Activated naive CD4-positive, alpha-beta T cell treated with anti-CD3 and anti-CD28 coated beads, Interleukin-2, amount 50 U/mL, for 16 hours (primary cell): ENCODE data around the gene SOX10.

Source experiments
- DNase-seq: peaks from one replicate; pipeline ENCODE4 v3.0.0-alpha.2; 2020

SOX10 gene

DNA sequence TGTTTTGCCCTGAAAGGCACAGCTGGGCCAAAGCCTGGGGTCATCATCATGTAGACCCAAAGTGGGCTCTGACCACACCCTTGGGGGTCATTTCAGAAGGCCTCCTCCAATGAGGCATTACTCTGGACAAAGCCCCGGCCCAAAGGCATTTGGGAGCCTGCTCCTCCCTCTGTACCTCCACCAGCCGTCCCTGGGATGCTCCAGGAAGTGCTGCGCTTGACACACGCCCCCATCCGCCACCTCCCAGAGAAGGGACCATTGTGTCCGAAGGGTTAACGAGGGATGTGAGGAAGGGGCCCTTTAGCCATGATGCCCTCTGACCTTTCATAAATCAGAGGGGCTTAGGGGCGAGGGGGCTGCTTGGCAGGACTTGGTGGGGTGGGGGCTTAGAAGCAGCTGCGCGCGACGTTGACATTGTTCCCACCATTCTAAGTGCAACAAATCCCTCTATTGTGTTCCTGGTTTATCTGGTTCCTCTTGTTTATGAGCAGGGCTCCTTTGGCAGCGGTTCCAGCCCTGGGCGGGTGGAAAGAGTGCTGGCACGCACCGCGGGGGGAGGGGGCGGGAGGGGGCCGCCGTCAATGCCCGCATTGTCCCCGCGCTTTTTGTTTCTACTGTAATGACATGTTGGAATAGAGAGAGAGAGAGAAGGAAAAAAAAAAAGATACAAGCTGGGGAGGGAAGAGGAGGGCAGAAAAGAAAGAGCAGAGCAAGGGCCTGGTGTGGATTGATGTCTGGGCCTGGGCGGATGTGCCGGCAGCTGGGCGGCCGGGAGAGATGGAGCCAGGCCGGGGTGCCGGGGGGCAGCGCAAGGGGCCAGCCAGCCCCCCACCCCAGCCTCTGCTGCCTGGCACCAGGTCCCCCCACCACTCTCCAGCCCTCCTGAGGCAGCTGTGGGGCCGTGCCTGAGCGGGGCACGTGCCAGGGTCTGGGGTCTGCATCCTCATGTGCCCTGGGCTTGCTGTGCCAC lies 32.1 kb upstream of the SOX10 start:
- DNase-seq = no peak

DNA sequence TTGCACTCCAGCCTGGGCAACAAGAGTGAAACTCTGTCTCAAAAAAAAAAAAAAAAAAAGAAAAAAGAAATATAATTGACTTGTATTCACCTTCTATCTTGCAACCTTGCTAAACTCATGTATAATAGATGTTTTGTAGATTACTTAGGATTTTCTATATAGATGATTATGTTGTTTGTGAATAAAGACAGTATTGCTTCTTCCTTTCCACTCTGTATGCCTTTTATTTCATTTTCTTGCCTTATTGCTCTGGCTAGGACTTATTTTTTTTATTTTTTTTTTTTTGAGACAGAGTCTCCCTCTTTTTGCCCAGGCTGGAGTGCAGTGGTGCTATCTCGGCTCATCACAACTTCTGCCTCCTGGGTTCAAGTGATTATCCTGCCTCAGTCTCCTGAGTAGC lies 29.7 kb upstream of the SOX10 start:
- no peak for DNase-seq

DNA sequence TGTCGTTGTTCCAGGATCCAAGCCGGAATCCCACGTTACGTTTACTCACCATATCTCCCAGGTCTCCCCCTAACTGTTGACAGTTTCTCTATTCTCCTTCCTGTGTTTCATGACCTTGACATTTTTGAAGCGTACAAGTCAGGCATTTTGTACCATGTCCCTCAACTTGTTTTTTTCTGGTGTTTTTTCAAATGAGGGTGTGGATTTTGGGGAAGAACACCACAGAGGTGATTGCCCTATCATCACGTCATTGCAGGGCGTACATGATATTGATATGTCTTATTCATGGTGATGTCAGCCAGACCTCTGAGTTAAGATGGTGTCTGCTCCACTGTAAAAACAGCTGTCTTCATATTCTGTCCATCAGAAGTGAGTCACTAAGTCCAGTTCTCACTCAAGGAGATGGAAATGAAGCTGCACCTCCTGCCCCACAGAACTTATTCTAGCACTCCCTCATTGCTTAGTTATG lies 28.3 kb upstream of the SOX10 start:
- no peak for DNase-seq

DNA sequence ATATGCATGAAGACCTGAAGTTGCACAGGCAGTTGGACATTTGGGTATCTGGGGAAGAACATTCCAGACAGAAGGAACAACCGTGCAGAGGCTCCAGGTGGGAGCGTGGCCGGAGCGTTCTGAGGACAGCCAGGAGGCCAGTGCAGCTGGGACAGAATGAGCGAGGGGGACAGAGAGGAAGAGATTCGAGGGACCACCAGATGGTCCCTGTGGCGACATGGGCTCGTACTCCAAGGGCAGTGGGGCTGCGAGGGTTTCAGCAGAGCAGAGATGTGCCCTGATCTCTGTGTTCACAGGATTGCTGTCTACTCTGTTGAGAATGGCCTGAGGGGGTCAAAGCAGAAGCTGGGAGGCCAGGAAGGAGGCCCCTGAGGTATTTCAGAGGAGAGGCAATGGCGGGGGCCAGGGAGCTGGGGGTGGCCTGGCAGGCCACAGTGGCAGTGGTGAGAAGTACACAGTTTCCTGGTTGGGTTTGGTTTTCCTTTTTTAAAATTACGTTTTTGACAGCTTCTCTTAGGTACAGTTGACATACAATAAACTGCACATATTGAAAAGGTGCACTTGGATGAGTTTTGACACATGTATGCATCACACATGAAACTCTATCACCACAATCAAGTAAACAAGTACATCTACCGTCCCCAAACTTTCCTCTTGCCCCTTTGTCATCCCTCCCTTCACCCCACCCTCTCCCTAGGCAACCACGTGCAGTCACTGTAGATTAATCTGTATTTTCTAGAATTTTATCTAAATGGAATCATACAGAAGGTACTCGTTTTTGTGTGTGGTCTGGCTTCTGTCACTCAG lies 24.8 kb upstream of the SOX10 start:
- no peak for DNase-seq

DNA sequence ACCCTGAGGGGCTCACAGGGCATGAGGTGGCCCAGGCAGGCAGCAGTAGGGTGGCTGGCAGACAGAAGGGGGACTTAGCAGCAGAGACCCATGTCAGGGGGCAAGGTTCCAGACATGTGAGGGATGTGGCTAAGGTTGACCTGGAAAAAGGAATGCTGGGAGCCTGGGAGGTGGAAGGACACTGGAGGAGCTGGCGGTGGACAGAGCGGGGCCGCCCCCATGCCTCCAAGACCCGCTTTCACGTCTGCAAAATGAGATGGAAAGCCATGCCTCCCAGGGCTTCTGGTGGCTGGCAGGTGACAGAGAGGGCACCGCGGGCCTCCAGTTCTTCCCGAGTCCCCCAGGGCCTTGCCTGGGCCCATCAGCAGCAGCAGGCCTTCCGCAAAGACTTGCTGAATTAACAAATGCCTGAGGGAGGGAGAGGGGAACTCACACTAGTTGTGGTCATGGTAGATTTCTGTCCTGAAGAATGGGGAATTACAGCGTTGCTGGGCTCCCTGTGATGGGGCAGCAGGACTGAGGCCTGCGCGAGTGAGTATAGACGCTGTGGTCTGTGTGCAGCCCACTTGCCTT lies 23.1 kb upstream of the SOX10 start:
- no peak for DNase-seq

DNA sequence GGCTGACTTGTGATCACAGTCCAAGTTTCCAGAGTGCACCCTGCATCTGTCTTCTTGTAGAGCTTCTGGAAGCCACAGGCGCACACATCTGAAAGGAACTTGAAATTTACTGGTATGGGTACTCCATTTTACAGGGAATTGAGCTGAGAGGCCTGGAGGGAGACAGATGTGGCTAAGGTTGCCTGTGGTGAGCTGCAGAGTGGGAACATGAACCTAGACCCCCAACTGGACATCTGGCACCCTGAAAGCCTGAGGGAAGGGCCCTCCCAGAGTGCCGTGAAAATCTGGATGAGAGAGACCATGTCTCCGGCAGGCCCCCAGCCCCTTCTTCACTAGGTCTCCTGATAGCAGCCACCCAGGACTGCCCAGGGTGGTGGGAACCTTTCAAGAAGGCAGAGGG lies 22.6 kb upstream of the SOX10 start:
- no peak for DNase-seq

DNA sequence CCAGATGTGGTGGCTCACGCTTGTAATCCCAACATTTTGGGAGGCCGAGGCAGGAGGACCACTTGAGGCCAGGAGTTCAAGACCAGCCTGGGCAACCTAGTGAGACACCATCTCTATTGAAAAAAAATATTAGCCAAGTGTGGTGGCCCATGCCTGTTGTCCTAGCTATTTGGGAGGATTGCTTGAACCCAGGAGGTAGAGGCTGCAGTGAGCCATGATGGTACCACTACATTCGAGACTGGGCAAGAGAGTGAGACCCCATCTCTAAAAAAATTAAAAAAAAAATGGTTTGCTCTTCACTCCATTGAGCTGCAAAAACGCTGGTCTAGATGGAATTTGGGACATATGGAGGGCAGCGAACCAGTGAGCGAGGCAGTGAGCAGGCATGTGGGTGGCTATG lies 21.6 kb upstream of the SOX10 start:
- DNase-seq = no peak

DNA sequence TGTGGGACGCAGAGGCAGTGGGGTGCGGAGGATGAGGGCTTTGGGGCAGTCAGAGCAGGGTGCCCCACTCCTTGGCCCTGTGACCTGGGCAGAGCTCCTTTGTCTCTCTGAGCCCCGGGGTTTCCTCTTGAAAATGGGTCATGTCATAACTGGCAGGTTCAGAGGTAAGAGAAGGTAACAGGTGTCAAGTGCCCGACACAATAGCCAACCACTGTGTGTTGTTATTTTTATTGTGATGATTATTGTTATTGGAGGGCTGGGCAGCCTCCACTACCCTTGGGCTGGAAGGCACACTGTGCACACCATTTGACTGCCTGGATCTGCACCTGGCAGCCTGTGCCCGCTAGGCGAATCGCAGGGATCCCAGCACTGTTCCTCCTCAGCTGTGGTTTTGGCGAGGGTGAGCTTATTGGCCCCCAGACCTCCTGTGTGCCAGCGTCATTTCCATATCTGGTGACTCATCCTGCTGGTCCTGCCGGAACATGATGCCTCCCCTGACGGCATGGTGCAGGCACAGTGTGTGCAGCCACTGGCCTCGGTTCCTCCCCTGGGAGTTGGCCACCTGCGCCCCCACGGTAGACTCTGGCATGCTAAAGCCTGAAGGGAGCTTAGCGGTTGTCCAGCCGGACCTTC lies 15.4 kb upstream of the SOX10 start:
- DNase-seq = no peak

DNA sequence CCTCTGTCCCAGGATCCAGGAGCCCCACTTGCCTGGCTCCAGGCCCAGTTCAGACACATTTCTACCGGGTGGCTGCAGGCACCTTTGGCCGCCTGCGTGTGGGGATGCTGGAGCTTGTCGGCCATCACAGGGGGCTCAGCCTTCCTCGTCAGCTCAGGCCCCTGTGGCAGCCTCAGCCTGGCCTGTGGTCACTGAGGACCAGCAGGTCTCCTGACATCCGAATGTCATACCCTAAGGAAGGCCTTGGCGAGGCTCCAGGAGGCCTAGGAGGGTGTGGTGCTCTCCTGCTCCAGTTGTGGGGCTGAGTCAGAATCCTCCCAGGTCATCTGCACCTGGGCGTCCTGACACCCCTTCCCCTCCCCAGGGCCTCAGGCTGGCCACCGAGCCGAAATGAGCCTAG lies 14.9 kb upstream of the SOX10 start:
- no peak for DNase-seq

DNA sequence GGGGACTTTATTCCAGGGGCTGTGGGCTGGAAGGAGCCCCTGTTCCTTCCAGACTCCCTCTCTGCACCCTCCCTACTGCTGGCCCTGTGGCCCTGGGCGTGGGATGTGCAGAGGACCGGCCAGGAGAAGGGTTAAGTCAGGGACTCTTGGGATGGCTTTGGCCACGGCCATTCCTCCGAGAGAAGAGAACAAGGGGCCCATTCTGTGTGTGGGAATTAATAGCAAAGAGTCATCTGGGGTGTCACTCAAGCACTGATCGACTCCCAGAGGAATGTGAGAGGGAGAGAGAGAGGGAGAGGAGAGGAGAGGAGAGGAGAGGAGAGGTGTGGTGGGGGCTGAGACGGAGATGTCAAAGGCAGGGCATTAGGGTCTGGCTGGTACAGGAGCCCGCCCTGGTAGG lies 14.2 kb upstream of the SOX10 start:
- no peak for DNase-seq

DNA sequence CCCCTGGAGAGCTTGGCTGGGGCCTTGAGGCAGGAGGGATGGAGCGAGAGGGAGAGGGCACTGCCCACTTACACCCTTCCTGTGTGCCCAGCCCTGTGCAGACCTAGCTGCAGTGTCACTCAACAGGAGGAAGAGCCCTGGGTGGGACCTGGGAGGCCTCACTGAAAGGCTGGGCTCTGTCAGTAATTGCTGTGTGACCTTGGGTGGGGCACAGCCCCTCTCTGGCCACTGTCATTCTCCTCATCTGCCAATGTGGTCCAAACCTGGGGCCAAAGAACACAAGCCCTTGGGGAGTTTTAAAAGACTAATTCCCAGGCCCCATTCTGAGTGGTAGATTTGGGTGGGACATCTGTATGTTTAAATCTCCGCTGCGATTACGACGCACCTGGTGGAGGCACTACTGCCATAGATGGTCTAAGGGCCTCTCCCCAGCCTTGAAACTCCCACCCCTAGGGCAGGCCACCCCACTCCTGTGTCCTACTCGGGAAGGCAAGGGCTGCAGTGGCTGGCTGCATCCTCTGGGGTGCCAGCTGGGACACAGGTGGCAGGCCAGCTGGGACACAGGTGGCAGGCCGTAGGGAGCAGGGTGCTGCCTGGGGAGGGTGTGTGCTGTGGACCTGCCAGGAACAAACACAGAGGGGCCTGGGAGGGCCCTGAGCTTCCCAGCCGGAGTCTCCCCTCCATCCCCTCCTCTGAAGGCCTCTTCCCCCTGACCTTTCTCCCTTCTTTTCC lies 12.3 kb upstream of the SOX10 start:
- no peak for DNase-seq

DNA sequence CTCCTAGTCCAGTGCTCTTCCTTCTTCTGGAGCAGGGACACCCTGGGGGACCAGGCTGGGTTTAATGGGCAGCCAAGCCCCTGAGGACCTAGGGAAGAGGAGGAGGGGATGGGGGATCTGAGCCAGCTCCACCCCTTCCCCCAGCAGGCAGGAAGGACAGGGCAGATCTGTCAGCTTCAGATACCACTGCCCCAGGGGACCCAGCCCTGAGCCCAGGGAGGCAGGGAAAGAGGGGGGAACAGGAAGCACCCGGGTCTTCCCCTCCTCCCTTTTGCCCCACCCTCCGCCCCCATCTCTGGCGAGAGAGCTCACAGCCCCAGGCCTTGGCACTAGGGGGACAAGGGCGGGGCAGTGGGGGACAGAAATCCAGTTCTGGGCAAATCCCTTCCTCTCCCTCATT lies 11.7 kb upstream of the SOX10 start:
- DNase-seq = no peak

DNA sequence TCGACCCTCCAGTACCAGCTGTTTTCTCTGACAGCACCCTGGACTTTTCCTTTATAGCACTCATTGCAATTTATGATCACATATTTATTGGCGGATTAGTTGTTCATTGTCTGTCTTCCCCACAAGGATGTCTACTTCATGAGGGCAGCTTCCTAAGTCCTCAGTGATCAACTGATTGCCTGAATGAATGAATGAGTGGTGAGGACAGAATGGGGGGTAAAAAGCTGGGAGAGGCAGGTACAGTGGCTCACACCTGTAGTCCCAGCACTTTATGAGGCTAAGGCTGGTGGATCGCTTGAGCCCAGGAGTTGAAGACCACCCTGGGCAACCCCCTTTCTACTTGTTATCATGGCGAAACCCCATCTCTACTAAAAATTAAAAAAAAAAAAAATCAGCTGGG lies 11.1 kb upstream of the SOX10 start:
- no peak for DNase-seq

DNA sequence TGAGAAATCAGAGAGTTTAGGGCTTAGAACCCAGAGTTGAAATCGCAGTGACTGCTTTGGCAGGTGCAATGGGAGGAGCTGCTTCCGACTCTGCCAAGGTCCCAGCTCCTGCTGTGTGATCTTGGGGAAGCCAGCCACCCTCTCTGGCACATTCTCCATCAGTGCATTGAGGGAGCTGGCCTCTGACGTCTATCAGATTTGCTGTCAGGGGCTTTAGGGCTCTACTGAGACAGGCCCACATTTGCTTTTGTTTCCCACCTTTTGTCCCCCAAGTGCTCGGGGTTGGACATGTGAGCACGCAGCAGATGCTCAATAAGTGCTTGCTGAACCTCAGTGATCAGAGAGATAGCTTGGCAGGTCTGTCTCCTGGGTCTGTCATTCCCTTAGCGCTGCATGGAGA lies 10.6 kb upstream of the SOX10 start:
- no peak for DNase-seq

DNA sequence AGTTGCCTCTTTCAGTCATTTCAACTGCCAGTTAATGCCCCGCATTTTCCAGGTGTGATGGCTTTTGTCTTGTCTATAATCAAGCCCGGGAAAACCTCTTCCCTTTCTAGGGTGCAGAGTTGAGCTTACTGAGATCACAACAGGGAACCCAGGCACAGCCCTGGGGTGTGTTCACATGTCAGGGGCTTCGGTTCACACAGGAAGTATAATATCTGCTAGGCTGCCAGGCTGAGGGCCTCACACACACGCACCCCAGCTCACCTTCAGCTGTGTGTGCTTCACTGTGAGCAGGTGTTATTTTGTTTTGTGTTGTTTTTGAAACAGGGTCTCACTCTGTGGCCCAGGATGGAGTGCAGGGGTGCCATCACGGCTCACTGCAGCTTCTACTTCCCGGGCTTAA lies 9.7 kb upstream of the SOX10 start:
- no peak for DNase-seq

DNA sequence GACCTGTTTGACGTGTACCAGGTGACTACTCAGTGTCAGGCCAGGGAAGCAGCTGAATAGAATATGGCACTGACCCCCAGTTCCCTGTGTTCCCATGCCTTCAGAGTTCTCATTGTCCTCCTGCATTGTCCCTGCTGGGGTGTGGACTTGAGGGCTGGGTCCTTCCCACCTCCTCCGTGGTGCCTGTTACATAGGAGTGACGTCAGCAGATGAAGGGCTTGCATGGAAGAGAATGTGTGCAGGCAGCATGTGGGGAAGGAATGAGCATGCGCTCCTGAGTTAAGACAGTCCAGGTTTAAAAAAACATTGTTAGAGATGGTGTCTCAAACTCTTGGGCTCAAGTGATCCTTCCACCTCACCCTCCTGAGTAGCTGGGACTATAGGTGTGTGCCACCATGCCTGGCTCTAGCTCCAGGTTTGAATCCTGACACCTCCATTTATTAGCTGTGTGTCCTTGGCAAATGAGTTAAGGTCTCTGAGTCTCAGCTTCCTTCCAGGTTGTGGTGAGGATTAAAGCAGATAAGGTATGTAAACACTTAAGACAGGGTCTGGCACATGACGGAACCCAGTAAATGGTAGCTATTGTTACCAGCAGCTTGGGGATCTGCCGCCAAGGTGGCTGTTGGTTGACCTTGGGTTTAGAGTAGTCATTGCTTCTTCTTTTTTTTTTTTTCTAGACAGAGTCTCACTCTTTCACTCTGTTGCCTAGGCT lies 7.5 kb upstream of the SOX10 start:
- no peak for DNase-seq

DNA sequence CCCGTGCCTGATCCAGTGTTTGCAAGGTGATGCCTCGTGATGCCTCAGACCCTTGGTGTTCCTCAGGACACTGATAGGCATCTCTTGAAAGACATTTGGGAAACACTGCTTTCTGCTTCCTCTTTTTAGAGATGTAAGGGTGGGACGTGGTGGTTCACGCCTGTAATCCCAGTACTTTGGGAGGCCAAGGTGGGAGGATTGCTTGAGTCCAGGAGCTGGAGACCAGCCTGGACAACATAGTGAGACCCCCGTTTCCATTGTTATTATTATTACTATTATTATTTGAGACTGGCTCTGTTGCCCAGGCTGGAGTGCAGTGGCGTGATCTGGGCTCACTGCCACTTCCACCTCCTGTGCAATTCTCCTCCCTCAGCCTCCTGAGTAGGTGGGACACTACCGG lies 6.5 kb upstream of the SOX10 start:
- DNase-seq = no peak

DNA sequence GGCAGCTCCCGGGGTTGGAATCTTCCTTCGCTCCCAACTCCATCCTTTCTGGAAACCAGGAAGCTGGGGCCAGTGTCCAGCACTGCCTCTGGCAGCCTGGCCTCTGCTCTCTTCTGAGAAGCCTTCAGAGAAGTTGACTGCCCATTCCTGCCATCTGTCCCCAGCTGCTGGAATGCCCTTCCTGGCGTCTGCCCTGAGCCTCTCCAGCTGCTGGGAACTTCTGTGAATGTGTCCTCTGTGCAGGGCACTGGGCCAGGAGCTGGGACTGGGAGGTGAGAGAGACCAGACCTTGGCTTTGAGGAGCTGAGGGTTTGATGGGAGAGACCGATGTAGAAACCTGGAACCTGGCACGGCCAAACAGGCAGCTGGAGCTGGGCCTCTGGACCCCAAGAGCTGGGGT lies 5.9 kb upstream of the SOX10 start:
- no peak for DNase-seq

DNA sequence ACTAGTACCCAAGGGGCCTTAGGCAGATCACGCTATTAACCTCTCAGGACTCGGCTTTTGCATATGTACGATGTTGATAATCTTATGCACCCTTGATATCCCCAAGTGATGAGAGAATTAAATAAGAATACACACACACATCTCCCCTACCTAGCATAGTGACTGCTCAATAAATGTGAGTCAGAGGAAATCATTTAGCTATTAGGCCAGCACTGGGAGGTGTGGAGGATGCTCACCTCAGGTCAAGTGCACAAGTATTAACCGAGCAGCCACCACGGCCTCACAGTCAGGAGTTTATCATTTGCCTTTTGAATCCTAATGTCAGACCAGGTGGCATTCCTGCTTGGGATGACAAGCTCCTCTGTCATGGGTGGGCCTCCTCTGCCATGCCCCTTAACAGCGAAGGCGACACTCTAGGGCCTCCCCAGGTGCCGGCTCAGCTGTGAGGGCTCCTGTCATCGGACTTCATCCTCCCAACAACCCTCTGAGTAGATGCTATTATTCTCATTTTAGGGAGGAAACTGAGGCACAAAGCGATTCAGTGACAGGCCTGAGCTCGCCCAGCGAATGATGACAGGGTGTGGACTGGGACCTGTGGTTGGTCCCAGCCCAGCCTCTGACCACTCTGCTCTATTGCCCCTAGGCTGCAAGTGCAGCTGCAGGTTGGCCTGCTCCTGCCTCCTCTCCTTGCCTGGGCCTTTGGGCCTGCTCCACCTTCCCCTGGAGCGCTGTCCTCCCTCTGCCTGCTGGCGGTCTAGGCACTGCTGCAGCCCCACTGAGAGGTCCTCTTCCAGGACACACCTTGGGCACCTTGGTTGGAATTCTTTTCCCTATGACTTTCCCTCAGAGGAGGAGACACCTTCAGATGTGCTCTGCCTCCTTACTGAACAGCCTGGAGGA lies 5.0 kb upstream of the SOX10 start:
- no peak for DNase-seq

DNA sequence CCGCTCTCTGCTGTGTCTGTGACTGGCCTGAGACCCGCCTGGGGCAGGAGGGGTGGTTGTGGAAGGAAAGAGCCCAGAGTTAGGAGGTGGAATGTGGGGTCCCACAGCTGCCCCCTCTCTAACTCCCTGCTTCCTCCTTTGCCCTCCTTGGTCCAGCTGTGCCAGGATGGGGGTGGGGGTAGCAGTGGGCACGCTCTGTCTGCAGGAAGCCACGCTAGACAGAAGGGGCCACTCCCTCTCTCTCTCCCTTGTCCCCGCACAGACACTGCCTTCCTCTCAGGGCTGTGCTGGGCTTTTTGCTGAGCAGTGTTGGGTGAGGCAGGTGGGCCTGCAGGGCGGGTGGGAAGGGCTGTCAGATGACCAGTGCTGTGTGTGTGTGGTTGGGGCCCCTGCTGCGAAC lies 2.0 kb upstream of the SOX10 start:
- DNase-seq = no peak
